ENCODE data around the gene BBX.

DNA sequence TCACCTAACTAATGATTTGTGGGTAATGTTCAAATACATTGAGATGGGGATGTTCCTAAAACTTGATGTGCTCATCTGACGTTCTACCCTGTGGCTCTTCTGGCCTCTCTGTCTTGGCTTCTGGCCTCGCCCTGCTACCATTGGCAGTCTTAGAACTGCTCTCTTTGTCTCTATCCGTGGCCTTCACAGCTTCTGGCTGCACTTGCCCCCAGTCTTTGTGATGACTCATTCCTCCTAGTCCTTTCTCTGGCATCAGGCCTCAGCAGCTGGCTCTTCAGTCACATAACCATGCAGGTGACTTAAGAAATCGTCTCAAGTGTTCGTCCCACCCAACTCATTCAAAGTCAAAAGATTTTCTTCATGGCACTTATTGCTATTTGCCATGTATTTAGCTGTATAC, 188.1 kb downstream of the BBX start:
- no peak for TF ChIP-seq EZH2 (IDR thresholded peaks at IDR 0.05; ENCODE audit: insufficient read depth, poor library complexity, severe bottlenecking)
- TF ChIP-seq EZH2phosphoT487 (IDR thresholded peaks at IDR 0.05; ENCODE audit: insufficient read depth, low read depth) = no peak

Measured in GM23248 (cell line).